ENCODE data around the gene USF3. TPM values are rescaled to one million over a fixed set of nuclear protein-coding genes. Genes with fewer than 3 reads are reported as not detected.
A peak's percentile ranks its signal among the peaks of the same experiment; 100 is the strongest.

USF3 gene
- total and polyA plus RNA-seq, 2 of the 13 experiments (the other 11 are each of a cell fraction or from before 2014, with no cell fraction given) = 6.3 to 15.2 TPM

DNA sequence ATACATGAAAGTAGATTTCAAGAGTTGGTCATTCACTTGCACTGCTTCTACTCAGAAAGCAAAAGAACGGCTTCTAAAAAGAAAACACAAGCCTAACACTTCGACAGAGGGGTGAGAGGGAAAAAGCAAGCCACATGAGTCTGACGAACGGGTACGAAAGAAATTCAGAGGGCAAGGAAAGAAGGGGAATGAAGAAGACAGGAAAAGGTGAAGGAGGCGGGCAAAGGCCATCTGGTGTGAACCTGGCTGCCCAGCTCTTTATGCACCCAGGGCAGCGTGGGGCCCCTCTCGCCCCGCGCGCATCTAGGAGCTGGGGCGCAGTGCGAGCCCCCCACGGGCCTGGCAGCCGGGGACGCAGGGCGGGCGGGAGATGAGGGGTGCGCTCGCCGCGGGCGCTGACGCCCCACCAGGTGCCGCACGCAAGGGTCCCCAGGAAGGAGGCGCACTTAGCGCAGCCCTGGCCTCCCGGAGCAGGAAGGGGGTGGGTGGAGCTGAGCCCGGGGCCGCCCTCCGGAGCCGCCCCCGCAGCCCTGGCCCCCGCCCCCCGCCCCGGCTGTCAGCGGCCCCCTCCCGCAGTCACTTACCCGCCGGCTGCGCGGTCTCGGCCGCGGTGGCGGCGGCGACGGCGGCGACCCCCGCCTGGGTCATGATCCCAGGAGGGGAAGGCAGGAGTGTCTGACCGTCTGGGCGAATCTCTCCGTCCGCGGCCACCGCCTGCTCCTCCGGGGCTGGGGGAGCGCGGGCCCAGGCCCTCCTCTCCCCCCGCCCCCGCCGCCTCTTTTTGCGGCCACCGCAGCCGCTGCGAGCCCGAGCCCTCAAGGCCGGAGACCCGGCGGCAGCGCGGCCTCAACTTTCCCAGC is at the start of gene USF3 (continued):
- TF ChIP-seq, protein P1, sequence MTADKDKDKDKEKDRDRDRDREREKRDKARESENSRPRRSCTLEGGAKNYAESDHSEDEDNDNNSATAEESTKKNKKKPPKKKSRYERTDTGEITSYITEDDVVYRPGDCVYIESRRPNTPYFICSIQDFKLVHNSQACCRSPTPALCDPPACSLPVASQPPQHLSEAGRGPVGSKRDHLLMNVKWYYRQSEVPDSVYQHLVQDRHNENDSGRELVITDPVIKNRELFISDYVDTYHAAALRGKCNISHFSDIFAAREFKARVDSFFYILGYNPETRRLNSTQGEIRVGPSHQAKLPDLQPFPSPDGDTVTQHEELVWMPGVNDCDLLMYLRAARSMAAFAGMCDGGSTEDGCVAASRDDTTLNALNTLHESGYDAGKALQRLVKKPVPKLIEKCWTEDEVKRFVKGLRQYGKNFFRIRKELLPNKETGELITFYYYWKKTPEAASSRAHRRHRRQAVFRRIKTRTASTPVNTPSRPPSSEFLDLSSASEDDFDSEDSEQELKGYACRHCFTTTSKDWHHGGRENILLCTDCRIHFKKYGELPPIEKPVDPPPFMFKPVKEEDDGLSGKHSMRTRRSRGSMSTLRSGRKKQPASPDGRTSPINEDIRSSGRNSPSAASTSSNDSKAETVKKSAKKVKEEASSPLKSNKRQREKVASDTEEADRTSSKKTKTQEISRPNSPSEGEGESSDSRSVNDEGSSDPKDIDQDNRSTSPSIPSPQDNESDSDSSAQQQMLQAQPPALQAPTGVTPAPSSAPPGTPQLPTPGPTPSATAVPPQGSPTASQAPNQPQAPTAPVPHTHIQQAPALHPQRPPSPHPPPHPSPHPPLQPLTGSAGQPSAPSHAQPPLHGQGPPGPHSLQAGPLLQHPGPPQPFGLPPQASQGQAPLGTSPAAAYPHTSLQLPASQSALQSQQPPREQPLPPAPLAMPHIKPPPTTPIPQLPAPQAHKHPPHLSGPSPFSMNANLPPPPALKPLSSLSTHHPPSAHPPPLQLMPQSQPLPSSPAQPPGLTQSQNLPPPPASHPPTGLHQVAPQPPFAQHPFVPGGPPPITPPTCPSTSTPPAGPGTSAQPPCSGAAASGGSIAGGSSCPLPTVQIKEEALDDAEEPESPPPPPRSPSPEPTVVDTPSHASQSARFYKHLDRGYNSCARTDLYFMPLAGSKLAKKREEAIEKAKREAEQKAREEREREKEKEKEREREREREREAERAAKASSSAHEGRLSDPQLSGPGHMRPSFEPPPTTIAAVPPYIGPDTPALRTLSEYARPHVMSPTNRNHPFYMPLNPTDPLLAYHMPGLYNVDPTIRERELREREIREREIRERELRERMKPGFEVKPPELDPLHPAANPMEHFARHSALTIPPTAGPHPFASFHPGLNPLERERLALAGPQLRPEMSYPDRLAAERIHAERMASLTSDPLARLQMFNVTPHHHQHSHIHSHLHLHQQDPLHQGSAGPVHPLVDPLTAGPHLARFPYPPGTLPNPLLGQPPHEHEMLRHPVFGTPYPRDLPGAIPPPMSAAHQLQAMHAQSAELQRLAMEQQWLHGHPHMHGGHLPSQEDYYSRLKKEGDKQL (CRISPR knock-in tag; IDR thresholded peaks at IDR 0.05; ENCODE audit: low read depth) = no peak
- TF ChIP-seq ZNF431 (CRISPR knock-in tag; IDR thresholded peaks at IDR 0.05; ENCODE audit: borderline replicate concordance, low read depth) = 0 out of 2 replicates have a peak, but pooled peaks have one; percentile 52
- TF ChIP-seq RAD21 (CRISPR knock-in tag; IDR thresholded peaks at IDR 0.05) = peak; percentile 45; the same call in 1 of the 2 replicates
- TF ChIP-seq SIN3B (IDR thresholded peaks at IDR 0.05; ENCODE audit: low read length) = no peak
- TF ChIP-seq SP1 (IDR thresholded peaks at IDR 0.05) = no peak
- peak; percentile 46; the same call in 1 of the 2 replicates for TF ChIP-seq SP1 (CRISPR knock-in tag; IDR thresholded peaks at IDR 0.05)
- peak; percentile 46; the same call in 1 of the 2 replicates for TF ChIP-seq ZBTB38 (CRISPR knock-in tag; IDR thresholded peaks at IDR 0.05)
- TF ChIP-seq ZNF724P (CRISPR knock-in tag; IDR thresholded peaks at IDR 0.05; ENCODE audit: borderline replicate concordance) = 0 out of 2 replicates have a peak, but pooled peaks have one; percentile 17
- TF ChIP-seq, protein P2, sequence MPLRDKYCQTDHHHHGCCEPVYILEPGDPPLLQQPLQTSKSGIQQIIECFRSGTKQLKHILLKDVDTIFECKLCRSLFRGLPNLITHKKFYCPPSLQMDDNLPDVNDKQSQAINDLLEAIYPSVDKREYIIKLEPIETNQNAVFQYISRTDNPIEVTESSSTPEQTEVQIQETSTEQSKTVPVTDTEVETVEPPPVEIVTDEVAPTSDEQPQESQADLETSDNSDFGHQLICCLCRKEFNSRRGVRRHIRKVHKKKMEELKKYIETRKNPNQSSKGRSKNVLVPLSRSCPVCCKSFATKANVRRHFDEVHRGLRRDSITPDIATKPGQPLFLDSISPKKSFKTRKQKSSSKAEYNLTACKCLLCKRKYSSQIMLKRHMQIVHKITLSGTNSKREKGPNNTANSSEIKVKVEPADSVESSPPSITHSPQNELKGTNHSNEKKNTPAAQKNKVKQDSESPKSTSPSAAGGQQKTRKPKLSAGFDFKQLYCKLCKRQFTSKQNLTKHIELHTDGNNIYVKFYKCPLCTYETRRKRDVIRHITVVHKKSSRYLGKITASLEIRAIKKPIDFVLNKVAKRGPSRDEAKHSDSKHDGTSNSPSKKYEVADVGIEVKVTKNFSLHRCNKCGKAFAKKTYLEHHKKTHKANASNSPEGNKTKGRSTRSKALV (CRISPR knock-in tag; IDR thresholded peaks at IDR 0.05) = peak; percentile 62; the same call in 1 of the 2 replicates
- TF ChIP-seq AGO2 (optimal IDR thresholded peaks at IDR 0.05; ENCODE audit: low read depth, low read length) = peak; percentile 58
- TF ChIP-seq LCORL (IDR thresholded peaks at IDR 0.05) = no peak
- TF ChIP-seq LCORL (CRISPR knock-in tag; IDR thresholded peaks at IDR 0.05) = no peak
- TF ChIP-seq EEA1 (CRISPR knock-in tag; IDR thresholded peaks at IDR 0.05; ENCODE audit: borderline replicate concordance) = 0 out of 2 replicates have a peak, but pooled peaks have one; percentile 49
- TF ChIP-seq TOPORS (CRISPR knock-in tag; IDR thresholded peaks at IDR 0.05) = no peak
- TF ChIP-seq ZNF629 (CRISPR knock-in tag; conservative IDR thresholded peaks at IDR 0.05) = no peak
- TF ChIP-seq FLYWCH1 (CRISPR knock-in tag; IDR thresholded peaks at IDR 0.05) = 0 out of 2 replicates have a peak, but pooled peaks have one; percentile 83
- peak; percentile 67; the same call in 1 of the 2 replicates for TF ChIP-seq MAZ (IDR thresholded peaks at IDR 0.05; ENCODE audit: borderline replicate concordance, low read depth, low read length)
- peak; percentile 78 for TF ChIP-seq MAZ (CRISPR knock-in tag; IDR thresholded peaks at IDR 0.05; ENCODE audit: low read depth)
- peak; percentile 98 for TF ChIP-seq HNRNPLL (IDR thresholded peaks at IDR 0.05; ENCODE audit: low read depth, low read length, poor library complexity, severe bottlenecking)
- peak; percentile 96 for TF ChIP-seq HNRNPK (IDR thresholded peaks at IDR 0.05; ENCODE audit: low read depth, low read length, poor library complexity, severe bottlenecking)
- TF ChIP-seq DMAP1 (CRISPR knock-in tag; IDR thresholded peaks at IDR 0.05) = peak; percentile 56
